CD4-positive, alpha-beta T cell (primary cell): Measurements from ENCODE around the gene MTMR6. TPM values are rescaled to one million over a fixed set of nuclear protein-coding genes. Genes with fewer than 3 reads are reported as not detected.
A peak's percentile ranks its signal among the peaks of the same experiment; 100 is the strongest.

ENCODE experiments used
- ATAC-seq: fragments of 200-7000 bp; cut with Tn5 transposase; one replicate; pipeline ENCODE4 v1.10.0; 2022; ENCODE audit warnings: mild to moderate bottlenecking; ENCODE audit not compliant: poor library complexity
- CTCF ChIA-PET: fragments of 350-600 bp; sonication (Branson Sonifier 250); formaldehyde crosslinking; loops from one replicate; lab custom pipeline; 2021; ENCODE audit warnings: antibody characterized with exemption, inconsistent platforms; lab: Charles Lee
- POLR2A ChIA-PET: fragments of 350-600 bp; sonication (Branson Sonifier 250); formaldehyde crosslinking; loops from one replicate; lab custom pipeline; 2021; ENCODE audit warnings: antibody characterized with exemption, inconsistent platforms; lab: Charles Lee
- DNase-seq, 14 experiments: peaks; one replicate each; pipeline ENCODE4 v3.0.0-alpha.2; 2013 to 2020; ENCODE audit warnings: mixed read lengths in 2 of 14
- H3K27ac ChIP-seq, 2 donors: one replicate each; pipeline versions ENCODE4 v1.5.1 to v1.7.0; 2013; ENCODE audit warnings: low read length in 2 of 2, low read depth in 1 of 2, mild to moderate bottlenecking in 1 of 2
- H3K27me3 ChIP-seq, 2 experiments: 1 replicate in 1 of 2; 2 replicates in 1 of 2; pipeline versions ENCODE4 v1.6.1 to v1.7.0; 2013; ENCODE audit warnings: low read length in 2 of 2, control low read depth in 1 of 2, mild to moderate bottlenecking in 1 of 2, moderate library complexity in 1 of 2; ENCODE audit not compliant: insufficient read depth in 2 of 2, control insufficient read depth in 1 of 2
- H3K36me3 ChIP-seq: one replicate; pipeline ENCODE4 v1.6.1; 2013; ENCODE audit warnings: low read length, control low read depth; ENCODE audit not compliant: insufficient read depth
- H3K4me1 ChIP-seq: one replicate; pipeline ENCODE4 v1.6.1; 2013; ENCODE audit warnings: low read length, control low read depth; ENCODE audit not compliant: insufficient read depth
- H3K4me3 ChIP-seq: one replicate; pipeline ENCODE4 v1.5.1; 2013; ENCODE audit warnings: mild to moderate bottlenecking, low read length, moderate library complexity
- H3K9me3 ChIP-seq, 2 experiments: 1 replicate in 1 of 2; 2 replicates in 1 of 2; pipeline versions ENCODE4 v1.6.1 to v1.7.0; 2013; ENCODE audit warnings: low read length in 2 of 2, mild to moderate bottlenecking in 2 of 2, control low read depth in 1 of 2, moderate library complexity in 1 of 2; ENCODE audit not compliant: control insufficient read depth in 1 of 2, insufficient read depth in 1 of 2
- H3K27ac Mint-ChIP-seq: one replicate; pipeline ENCODE4 v1.8.0; 2020; ENCODE audit warnings: mixed read lengths
- H3K27me3 Mint-ChIP-seq: one replicate; pipeline ENCODE4 v1.8.0; 2021; ENCODE audit warnings: mixed read lengths
- H3K36me3 Mint-ChIP-seq: one replicate; pipeline ENCODE4 v1.8.0; 2021; ENCODE audit warnings: low read depth, mixed read lengths
- H3K4me1 Mint-ChIP-seq: one replicate; pipeline ENCODE4 v1.8.0; 2021; ENCODE audit warnings: low read depth, mixed read lengths
- H3K4me3 Mint-ChIP-seq: one replicate; pipeline ENCODE4 v1.8.0; 2020; ENCODE audit warnings: mild to moderate bottlenecking, mixed read lengths
- H3K9me3 Mint-ChIP-seq: one replicate; pipeline ENCODE4 v1.8.0; 2020; ENCODE audit warnings: mixed read lengths
- CTCF ChIP-seq: fragments of 200-600 bp; IDR thresholded peaks from one replicate; pipeline ENCODE4 v1.8.0; 2022; ENCODE audit warnings: antibody characterized with exemption, mild to moderate bottlenecking
- intact Hi-C, 2 experiments: fragments of 100-400 bp; cut with DNase I in 1 of 2; cut with micrococcal nuclease in 1 of 2; formaldehyde crosslinking; loops; one replicate each; pipeline versions ENCODE4 v1.15.1 to v1.9.0; 2023 to 2025; cut with DNase I, micrococcal nuclease
- total RNA-seq, 174 experiments: library from RNA in 2 of 174; stranded (reverse) in 2 of 174; gene quantifications; one replicate each; pipeline ENCODE4 v1.2.3 and lab custom pipeline; 2021 to 2026

MTMR6 gene
- total RNA-seq, 2 experiments from 2014 or later = 33.3 to 34.2 TPM

- intact Hi-C loops = no loop called here
- no peak overlapping the region for H3K4me3 Mint-ChIP-seq
- H3K27ac Mint-ChIP-seq = no peak overlapping the region
- no peak overlapping the region for H3K27ac ChIP-seq
- H3K27me3 ChIP-seq = no peaks in the 10 kb centered on the region
- DNase-seq (no peak), ATAC-seq (no peak)
- H3K27me3 Mint-ChIP-seq = no peaks in the 10 kb centered on the region
- peaks cover 20% of the 10 kb centered on the region for H3K4me1 Mint-ChIP-seq
- ChIA-PET CTCF (no interaction called here), POLR2A (no interaction called here)
- TF ChIP-seq CTCF = no peak
- H3K4me3 ChIP-seq = no peak overlapping the region
- peaks cover 70% of the 10 kb centered on the region for H3K36me3 ChIP-seq
- peaks cover 86% of the 10 kb centered on the region for H3K36me3 Mint-ChIP-seq
- peaks cover 2% of the 10 kb centered on the region for H3K4me1 ChIP-seq
- H3K9me3 ChIP-seq = no peaks in the 10 kb centered on the region
- no peaks in the 10 kb centered on the region for H3K9me3 Mint-ChIP-seq
These were observed 23.6 kb upstream of the MTMR6 start for GRCh38 chr13:25310891-25311290.

DNA sequence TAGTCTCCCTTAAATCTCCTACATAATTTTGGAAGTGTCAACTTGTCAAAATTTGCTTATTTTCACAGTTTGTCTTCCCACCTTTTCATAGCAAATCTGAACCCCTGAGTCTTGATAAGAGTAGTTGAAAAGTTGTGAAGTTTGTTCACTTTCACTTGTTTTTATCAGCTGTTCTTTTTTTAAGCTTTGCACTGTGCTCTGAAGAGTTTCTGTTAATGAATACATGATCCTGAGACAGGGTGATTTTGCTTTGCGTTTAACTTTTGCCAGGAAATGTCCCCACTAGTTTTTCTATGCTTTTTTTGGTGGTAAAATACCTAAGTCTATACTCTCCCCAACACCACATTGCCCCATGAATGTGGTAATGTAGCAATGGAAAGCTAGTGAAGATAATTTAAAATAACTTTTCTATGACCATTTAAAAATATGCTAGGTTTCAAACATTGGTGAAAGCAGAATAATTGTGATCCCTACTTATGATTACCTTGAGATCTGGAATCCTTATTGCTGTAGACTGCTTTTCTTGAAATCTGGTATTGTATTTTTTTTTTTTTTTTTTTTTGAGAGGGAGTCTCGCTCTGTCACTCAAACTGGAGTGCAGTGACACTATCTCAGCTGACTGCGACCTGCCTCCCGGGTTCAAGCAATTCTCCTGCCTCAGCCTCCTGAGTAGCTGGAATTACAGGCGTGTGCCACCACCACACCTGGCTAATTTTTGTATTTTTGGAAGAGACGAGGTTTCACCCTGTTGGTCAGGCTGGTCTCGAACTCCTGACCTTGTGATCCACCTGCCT lies 19.6 kb upstream of the MTMR6 start:
- Mint-ChIP-seq H3K4me1 (peaks cover 48% of the 10 kb centered on the region), H3K36me3 (peaks cover 74% of the 10 kb centered on the region)
- no peak for TF ChIP-seq CTCF

DNA sequence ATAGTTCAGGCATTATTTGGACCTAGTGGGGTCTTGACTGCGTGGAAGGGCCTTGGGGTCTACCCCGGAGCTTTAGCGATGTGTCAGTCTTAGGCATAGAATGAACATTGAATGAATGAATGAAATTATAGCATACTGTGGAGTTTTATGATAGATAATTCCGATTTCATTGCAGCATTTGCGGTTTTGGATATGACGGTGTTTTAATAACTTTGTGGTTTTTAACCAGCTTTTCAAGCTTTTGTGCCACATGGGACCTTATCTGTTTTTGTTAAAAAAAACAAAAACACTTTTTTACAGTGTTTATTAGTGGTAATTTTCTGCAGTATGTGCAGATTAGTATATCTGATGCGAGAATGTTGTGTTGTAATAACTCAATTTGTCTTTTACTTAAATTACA lies 14.8 kb upstream of the MTMR6 start:
- intact Hi-C loops = loop anchor here (5.0 to 10.0 kb wide), 7 partner anchors 35 to 1953 kb away; partner anchors contain the start of genes CDK8 (in 1 of the 2) and RPL21 (in 1 of the 2)
- POLR2A ChIA-PET = interaction anchor here (0.9 to 2.1 kb wide), 6 partner anchors 11 to 1926 kb away, joined by 3 to 13 read pairs (median 3); partner anchors contain the start of genes MTMR6 and RNF6
- H3K4me1 Mint-ChIP-seq = peaks cover 53% of the 10 kb centered on the region

More for the DNA sequence above, 19.6 kb upstream of the MTMR6 start:
- H3K4me3 ChIP-seq = no peak overlapping the region
- no peaks in the 10 kb centered on the region for H3K27me3 ChIP-seq
- POLR2A ChIA-PET = no interaction called here
- H3K9me3 ChIP-seq = no peaks in the 10 kb centered on the region
- ATAC-seq (no peak), DNase-seq (no peak)
- intact Hi-C loops = loop anchor here in 1 of 2 experiments (10.0 kb wide), 2 partner anchors 1932 to 1948 kb away; partner anchors contain the start of gene RPL21
- CTCF ChIA-PET = interaction anchor here (0.7 kb wide), 1 partner anchor 11 kb away, joined by 3 read pairs; no protein-coding TSS in a partner anchor
- H3K36me3 ChIP-seq = peaks cover 39% of the 10 kb centered on the region
- H3K4me1 ChIP-seq = peaks cover 17% of the 10 kb centered on the region
- Mint-ChIP-seq H3K9me3 (no peaks in the 10 kb centered on the region), H3K27me3 (no peaks in the 10 kb centered on the region), H3K27ac (peak overlapping the region; percentile 22), H3K4me3 (no peak overlapping the region)
- H3K27ac ChIP-seq = no peak overlapping the region

More for the DNA sequence above, 14.8 kb upstream of the MTMR6 start:
- CTCF ChIA-PET = interaction anchor here (1.3 kb wide), 1 partner anchor 15 kb away, joined by 5 read pairs; the partner anchor contains the start of gene MTMR6
- peak overlapping the region; percentile 95 for H3K27ac Mint-ChIP-seq
- Histone ChIP-seq H3K4me3 (peak overlapping the region; percentile 80), H3K27me3 (no peaks in the 10 kb centered on the region), H3K27ac (peak overlapping the region; percentile 92 to 94), H3K9me3 (peaks cover 0 to 4% of the 10 kb centered on the region in 2 experiments), H3K4me1 (peaks cover 26% of the 10 kb centered on the region), H3K36me3 (peaks cover 6% of the 10 kb centered on the region)
- peaks cover 11% of the 10 kb centered on the region for H3K27me3 Mint-ChIP-seq
- H3K9me3 Mint-ChIP-seq = no peaks in the 10 kb centered on the region
- TF ChIP-seq CTCF = no peak
- peaks cover 40% of the 10 kb centered on the region for H3K36me3 Mint-ChIP-seq
- ATAC-seq (no peak), DNase-seq (no peak)
- peak overlapping the region; percentile 99 for H3K4me3 Mint-ChIP-seq
